BLaER1 (cell line): Measurements from ENCODE around the gene REEP6.
"Not testable (repeated sequence)": the region's sequence is repeated elsewhere in the genome, so short reads cannot be mapped to it uniquely, and the experiment has no call there.

Experiments used
- H3K27ac ChIP-seq: shearing (Covaris generic); formaldehyde crosslinking; 2 replicates; pipeline ENCODE4 v1.8.1; 2022
- H3K27me3 ChIP-seq: shearing (Covaris generic); formaldehyde crosslinking; 2 replicates; pipeline ENCODE4 v1.8.1; 2022
- H3K36me3 ChIP-seq: shearing (Covaris generic); formaldehyde crosslinking; 2 replicates; pipeline ENCODE4 v1.8.1; 2022
- H3K4me1 ChIP-seq: shearing (Covaris generic); formaldehyde crosslinking; 2 replicates; pipeline ENCODE4 v1.8.1; 2022
- H3K4me2 ChIP-seq: shearing (Covaris generic); formaldehyde crosslinking; 2 replicates; pipeline ENCODE4 v1.8.1; 2022
- H3K4me3 ChIP-seq: shearing (Covaris generic); formaldehyde crosslinking; 2 replicates; pipeline ENCODE4 v1.8.1; 2022
- H3K9ac ChIP-seq: shearing (Covaris generic); formaldehyde crosslinking; 2 replicates; pipeline ENCODE4 v1.8.1; 2022
- H3K9me3 ChIP-seq: shearing (Covaris generic); formaldehyde crosslinking; 2 replicates; pipeline ENCODE4 v1.8.1; 2022
- H4K20me1 ChIP-seq: shearing (Covaris generic); formaldehyde crosslinking; 2 replicates; pipeline ENCODE4 v1.8.1; 2022
- Cebpa-rat ChIP-seq: shearing (Covaris generic); IDR thresholded peaks from 2 replicates; pipeline ENCODE4 v1.8.1; 2022

REEP6 gene

DNA sequence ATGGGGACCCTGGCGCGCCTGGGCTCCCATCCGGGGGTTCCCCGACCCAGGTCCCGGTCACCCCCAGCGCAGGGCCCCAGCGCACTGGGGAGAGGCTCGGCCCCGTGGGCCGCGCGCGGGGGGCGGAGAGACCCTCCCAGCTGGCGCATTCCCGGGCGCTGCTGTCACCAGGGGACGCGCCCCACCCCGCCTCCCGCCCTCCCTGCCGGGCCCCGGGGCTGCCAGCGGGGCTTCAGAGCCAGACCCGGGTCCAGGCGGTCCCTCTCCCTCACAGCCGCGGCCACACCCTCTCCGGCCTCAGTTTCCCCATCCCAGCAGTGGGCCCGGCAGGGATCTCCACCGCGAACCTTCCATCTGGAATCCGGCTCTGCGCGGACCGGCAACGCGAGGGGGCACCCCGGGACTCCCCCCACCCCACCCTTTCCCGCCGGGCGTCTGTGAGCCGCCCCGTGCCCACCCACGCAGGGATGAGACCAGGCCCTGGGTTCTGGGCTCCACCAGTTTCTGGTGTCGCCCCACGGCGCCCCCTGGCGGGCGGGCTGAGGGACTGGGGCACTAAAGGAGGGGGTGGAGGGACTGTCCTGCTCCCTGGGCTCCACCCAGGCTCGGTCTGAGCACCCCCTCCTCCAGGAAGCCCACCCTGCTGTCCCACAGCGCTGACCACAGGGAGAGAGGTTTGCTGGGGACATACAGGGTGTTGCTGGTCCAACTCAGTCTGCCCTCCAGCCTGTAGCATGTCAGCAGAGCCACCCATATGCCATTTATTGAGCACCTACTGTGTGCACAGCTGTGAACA is 22.7 kb downstream of the REEP6 start:
- Histone ChIP-seq H3K4me1 (peaks cover 37% of the 10 kb centered on the region), H3K36me3 (no peaks in the 10 kb centered on the region), H3K27ac (no peak overlapping the region), H3K27me3 (peaks cover 41% of the 10 kb centered on the region), H3K9ac (no peak overlapping the region), H3K4me2 (peak overlapping the region; percentile 26), H4K20me1 (peaks cover 27% of the 10 kb centered on the region), H3K9me3 (no peaks in the 10 kb centered on the region), H3K4me3 (no peak overlapping the region)
- TF ChIP-seq Cebpa-rat = no peak

DNA sequence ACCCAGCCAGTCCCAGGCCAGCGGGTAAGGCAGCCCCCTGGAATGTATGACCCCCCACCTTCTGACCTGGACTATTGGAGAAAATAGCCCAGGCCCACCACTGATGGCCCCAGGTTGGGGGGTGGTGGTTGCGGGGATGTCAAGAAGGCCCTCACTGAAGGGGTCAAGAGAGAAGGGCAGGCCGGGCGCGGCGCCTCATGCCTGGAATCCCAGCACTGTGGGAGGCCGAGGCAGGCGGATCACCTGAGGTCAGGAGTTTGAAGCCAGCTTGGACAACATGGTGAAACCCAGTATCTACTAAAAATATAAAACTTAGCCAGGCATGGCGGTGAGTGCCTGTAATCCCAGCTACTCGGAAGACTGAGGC is 23.3 kb downstream of the REEP6 start:
- Histone ChIP-seq H3K4me1 (peaks cover 31% of the 10 kb centered on the region), H3K4me2 (no peak overlapping the region), H3K4me3 (no peak overlapping the region), H4K20me1 (peaks cover 22% of the 10 kb centered on the region), H3K27me3 (peaks cover 41% of the 10 kb centered on the region), H3K36me3 (no peaks in the 10 kb centered on the region), H3K27ac (no peak overlapping the region), H3K9ac (no peak overlapping the region), H3K9me3 (no peaks in the 10 kb centered on the region)
- TF ChIP-seq Cebpa-rat = no peak

DNA sequence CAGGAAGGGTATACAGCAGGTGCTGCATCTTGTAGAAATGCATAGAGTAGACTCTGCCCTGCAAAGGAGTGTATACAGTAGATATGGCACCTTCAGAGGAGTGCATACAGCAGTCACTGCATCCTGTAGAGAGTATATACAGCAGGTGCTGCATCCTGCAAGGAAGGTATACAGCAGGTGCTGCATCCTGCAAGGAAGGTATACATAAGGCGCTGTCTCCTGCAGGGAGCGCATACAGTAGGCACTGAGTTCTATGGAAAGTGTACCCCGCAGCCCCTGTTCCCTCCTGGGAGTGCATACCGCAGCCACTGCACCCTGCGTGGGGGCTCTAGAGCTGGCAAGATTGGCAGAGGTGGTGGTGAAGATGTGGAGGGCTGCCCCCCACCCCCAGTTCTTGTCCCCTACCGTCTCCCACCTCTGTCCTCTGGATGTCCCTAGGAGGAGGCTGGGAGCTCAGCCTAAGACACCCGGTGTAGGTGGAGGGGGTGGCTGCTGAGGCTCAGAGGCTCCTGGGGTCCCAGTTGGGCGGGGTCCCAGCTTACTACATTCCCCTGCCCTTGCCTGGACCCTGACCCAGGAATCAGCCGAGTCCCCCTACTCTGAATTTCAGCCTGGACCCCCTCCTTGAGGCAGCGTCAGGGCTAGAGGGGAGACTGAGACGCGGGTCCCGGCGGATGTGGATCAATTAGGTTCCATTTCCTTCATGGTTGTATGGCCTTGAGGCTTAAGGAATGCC is 24.2 kb downstream of the REEP6 start:
- peaks cover 27% of the 10 kb centered on the region for H3K4me1 ChIP-seq
- no peak overlapping the region for H3K9ac ChIP-seq
- H3K27me3 ChIP-seq = peaks cover 36% of the 10 kb centered on the region
- peaks cover 17% of the 10 kb centered on the region for H4K20me1 ChIP-seq
- no peaks in the 10 kb centered on the region for H3K36me3 ChIP-seq
- H3K4me2 ChIP-seq = no peak overlapping the region
- no peak overlapping the region for H3K4me3 ChIP-seq
- TF ChIP-seq Cebpa-rat = no peak
- no peak overlapping the region for H3K27ac ChIP-seq
- no peaks in the 10 kb centered on the region for H3K9me3 ChIP-seq

DNA sequence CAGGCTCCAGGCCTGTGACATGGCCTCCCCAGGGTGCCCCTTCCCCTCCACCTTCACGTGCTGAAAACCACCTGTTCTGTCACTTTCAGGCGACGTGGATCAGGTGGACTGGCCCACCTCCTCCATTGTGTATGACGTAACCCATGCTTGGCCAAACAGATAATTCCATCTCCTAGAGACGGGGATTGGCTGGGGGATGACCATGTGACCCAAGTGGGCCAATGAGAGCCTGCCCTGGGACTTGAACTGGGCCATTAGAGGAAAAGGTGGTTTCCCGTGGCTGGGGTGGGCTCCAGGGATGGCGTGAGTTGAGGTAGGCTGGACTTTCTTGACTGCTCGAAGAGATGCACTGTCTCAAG is 25.4 kb downstream of the REEP6 start:
- no peak overlapping the region for H3K4me3 ChIP-seq
- H3K9me3 ChIP-seq = no peaks in the 10 kb centered on the region
- H3K9ac ChIP-seq = no peak overlapping the region
- H3K36me3 ChIP-seq = no peaks in the 10 kb centered on the region
- H3K27me3 ChIP-seq = peaks cover 24% of the 10 kb centered on the region
- no peak overlapping the region for H3K4me2 ChIP-seq
- peaks cover 31% of the 10 kb centered on the region for H3K4me1 ChIP-seq
- no peak overlapping the region for H3K27ac ChIP-seq
- peaks cover 8% of the 10 kb centered on the region for H4K20me1 ChIP-seq
- no peak for TF ChIP-seq Cebpa-rat

DNA sequence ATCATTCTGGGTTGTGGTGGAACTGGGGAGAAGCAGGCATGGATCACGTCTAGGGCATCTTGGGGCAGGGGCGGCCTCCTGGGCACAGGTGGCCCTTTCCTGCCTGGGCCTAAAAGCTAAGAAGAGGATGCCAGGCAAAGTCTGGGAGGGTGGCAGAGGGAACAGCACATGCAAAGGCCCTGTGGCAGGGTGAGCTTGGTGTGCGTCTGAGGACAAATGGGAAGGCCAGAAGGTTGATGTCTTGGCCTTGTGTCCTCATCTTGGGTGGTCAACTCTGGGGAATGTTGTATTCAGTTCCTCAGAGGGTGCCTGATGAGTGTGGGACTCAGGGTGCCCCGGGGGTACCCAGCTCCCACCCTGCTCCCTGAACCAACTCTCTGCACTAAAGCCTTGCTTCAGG is 27.5 kb downstream of the REEP6 start:
- no peaks in the 10 kb centered on the region for H3K9me3 ChIP-seq
- no peaks in the 10 kb centered on the region for H3K36me3 ChIP-seq
- no peak for TF ChIP-seq Cebpa-rat
- peaks cover 12% of the 10 kb centered on the region for H3K27me3 ChIP-seq
- H3K4me1 ChIP-seq = peaks cover 27% of the 10 kb centered on the region
- H3K4me3 ChIP-seq = no peak overlapping the region
- no peaks in the 10 kb centered on the region for H4K20me1 ChIP-seq
- no peak overlapping the region for H3K27ac ChIP-seq
- no peak overlapping the region for H3K9ac ChIP-seq
- H3K4me2 ChIP-seq = no peak overlapping the region

DNA sequence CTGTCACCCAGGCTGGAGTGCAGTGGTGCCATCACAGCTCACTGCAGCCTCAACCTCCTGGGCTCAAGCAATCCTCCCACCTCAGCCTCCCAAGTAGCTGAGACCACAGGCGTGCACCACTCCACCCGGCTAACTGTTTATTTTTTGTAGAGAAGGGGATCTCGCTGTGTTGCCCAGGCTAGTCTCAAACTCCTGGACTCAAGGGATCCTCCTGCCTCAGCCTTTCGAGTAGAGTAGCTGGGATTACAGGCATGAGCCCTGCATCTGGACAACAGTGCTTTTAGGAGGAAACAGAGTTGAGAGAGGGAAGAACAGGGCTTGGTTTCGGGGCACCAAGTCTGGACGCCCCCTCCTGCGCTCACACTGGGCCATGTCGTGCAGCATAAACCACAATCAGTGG is 28.8 kb downstream of the REEP6 start:
- H3K27ac ChIP-seq, H3K4me3 ChIP-seq, H3K9ac ChIP-seq, H4K20me1 ChIP-seq, H3K9me3 ChIP-seq, H3K36me3 ChIP-seq: not testable (repeated sequence)
- peak overlapping the region; percentile 77 for H3K4me2 ChIP-seq
- H3K27me3 ChIP-seq = peaks cover 17% of the 10 kb centered on the region
- H3K4me1 ChIP-seq = peaks cover 27% of the 10 kb centered on the region

DNA sequence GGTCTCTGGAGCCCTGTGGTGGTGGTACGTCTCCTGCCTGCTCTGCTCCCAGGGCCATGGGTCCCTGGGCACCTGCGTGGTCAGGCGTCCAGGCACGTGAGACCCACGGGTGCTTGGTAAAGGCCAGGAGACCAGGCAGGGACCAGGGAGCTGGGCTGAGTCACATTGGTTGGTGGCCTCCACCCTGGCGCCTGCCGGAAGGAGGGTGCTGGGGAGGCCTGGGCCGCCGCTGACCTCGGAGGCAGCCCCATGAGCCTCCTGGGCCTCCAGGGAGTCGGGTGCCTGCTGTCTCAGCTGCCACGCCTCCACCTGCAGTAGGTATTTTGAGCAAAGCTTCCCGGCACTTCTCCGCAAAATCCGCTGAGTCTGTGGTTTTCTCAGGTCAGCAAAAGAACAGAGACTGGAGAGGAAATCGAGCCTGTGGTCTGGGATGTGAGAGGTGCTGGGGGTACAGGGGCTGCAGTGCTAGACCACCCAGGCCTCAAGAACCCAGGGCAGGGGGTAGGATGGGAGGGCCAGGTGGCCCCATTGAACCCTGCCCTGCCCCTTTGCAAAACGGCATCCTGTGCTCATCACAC is 29.3 kb downstream of the REEP6 start:
- Histone ChIP-seq H3K9me3 (no peaks in the 10 kb centered on the region), H3K27ac (no peak overlapping the region), H3K4me2 (peak overlapping the region; percentile 77), H3K4me3 (no peak overlapping the region), H3K9ac (no peak overlapping the region), H3K4me1 (peaks cover 27% of the 10 kb centered on the region), H3K36me3 (no peaks in the 10 kb centered on the region), H4K20me1 (no peaks in the 10 kb centered on the region), H3K27me3 (peaks cover 22% of the 10 kb centered on the region)
- TF ChIP-seq Cebpa-rat = no peak

DNA sequence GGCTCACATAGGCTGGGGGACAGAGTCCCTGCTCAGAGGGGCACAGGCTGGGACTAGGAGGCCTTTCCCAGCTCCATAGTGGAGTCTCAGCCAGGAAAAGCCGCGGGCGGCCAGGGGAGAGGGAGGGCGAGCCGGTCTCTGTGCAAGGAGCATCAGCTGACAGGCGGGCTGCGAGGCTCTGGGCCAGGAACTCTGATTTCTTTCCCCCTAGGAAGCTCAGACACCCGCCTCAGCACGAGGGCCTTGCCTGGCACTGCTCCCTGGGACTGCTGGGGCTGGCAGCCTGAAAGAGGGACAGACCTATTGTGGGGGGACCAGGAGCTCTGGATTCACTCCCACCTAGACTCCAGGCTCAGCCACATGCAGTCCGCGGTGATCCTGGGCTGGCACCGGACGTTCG is 30.7 kb downstream of the REEP6 start:
- H3K4me1 ChIP-seq = peaks cover 27% of the 10 kb centered on the region
- TF ChIP-seq Cebpa-rat = no peak

DNA sequence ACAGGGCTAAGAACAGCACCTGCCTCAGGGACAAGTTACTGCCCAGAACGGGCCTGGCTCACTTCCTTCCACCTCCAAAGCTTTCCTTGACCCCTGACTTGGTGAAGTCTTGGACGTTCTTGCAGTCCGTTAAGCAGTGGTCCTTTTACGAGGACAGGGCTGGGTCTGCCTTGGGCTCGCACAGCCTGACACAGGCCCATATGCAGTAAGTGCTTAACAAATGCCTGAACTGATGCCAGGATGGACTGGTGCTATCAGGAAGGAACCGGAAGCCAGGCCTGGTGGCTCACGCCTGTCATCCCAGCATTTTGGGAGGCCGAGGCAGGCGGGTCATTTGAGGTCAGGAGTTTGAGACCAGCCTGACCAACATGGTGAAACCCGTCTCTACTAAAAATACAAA is 31.1 kb downstream of the REEP6 start:
- H3K9me3 ChIP-seq = no peaks in the 10 kb centered on the region
- H3K4me1 ChIP-seq = peaks cover 27% of the 10 kb centered on the region
- peaks cover 28% of the 10 kb centered on the region for H3K27me3 ChIP-seq
- no peak for TF ChIP-seq Cebpa-rat
- no peak overlapping the region for H3K4me3 ChIP-seq
- H3K4me2 ChIP-seq = peak overlapping the region; percentile 74
- no peak overlapping the region for H3K27ac ChIP-seq
- no peak overlapping the region for H3K9ac ChIP-seq
- H4K20me1 ChIP-seq = no peaks in the 10 kb centered on the region
- H3K36me3 ChIP-seq = no peaks in the 10 kb centered on the region

More for the DNA sequence above, 30.7 kb downstream of the REEP6 start:
- H3K4me2 ChIP-seq = peak overlapping the region; percentile 74
- H4K20me1 ChIP-seq = no peaks in the 10 kb centered on the region
- H3K4me3 ChIP-seq = no peak overlapping the region
- H3K36me3 ChIP-seq = no peaks in the 10 kb centered on the region
- H3K27ac ChIP-seq = no peak overlapping the region
- H3K9me3 ChIP-seq = no peaks in the 10 kb centered on the region
- no peak overlapping the region for H3K9ac ChIP-seq
- peaks cover 28% of the 10 kb centered on the region for H3K27me3 ChIP-seq

DNA sequence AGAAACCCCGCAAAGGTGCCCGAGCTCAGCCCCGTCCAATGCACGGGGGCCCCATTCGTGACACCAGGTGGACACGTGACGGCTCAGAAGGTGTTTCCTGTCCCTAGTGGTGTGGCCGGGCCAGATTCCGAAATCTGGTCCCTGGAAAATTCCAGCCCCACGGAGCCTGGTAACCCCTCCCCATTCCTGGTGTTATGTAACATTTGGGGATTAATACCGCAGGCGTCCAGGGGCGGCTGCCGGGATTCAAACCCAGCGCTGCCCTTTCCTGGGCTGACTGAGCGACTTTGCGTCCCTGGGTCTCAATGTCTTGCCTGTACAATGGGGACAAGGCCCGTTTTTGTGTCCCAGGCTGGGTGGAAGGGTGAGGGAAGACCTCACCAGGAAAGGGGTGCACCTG is 31.9 kb downstream of the REEP6 start:
- Histone ChIP-seq H3K27me3 (peaks cover 28% of the 10 kb centered on the region), H3K36me3 (no peaks in the 10 kb centered on the region), H4K20me1 (no peaks in the 10 kb centered on the region), H3K27ac (no peak overlapping the region), H3K9me3 (no peaks in the 10 kb centered on the region), H3K4me3 (no peak overlapping the region), H3K9ac (no peak overlapping the region), H3K4me1 (peaks cover 27% of the 10 kb centered on the region), H3K4me2 (peak overlapping the region; percentile 2; the same call in 1 of the 2 replicates)
- no peak for TF ChIP-seq Cebpa-rat
